GM21515 (cell line): ENCODE data around the gene B4GALT5.

ENCODE experiments used
- ATAC-seq: cut with Tn5 transposase; IDR thresholded peaks from one replicate; pipeline ENCODE4 v1.9.1; 2021; ENCODE audit not compliant: unreplicated experiment

Gene B4GALT5

DNA sequence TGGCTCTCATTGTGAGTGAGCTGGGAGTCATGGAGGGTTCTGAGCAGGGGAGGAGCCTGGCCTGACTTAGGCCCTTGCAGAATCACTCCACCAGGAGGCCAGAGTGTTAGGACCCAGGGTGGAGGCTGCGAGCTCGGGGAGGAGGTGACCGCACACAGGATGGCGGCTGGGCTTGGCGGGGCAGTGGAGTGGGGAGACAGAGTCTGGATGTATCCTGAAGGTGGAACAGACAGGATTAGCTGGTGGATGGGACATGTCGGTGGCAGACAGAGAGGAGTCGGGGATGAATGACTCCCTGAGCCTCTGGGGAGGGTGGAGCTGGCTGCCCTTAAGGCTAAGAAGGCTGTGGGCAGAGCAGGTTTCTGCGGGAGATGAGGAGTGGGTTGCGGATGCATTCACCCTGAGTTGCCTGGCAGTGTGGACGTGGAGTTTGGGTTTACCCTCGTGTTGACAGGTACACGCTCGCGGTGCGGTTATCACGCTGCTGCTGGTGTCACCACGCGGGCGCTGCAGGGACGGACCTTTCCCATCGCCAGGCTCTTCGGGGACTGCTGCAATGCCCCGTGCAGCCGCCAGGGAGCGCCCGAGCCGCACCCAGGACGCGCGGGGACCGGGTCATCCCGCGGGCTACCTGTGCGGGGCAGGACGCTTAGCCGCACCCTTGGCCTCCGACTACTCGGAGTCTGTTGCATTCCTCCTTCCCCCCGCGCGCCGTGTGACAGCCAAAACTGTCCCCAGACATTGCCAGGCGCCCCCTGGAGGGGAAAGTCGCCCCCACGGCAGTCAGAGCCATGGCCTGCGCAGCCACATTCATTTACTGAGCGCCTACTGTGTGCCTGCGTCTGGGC is 102.8 kb downstream of the B4GALT5 start:
- ATAC-seq, result peak; percentile 65

DNA sequence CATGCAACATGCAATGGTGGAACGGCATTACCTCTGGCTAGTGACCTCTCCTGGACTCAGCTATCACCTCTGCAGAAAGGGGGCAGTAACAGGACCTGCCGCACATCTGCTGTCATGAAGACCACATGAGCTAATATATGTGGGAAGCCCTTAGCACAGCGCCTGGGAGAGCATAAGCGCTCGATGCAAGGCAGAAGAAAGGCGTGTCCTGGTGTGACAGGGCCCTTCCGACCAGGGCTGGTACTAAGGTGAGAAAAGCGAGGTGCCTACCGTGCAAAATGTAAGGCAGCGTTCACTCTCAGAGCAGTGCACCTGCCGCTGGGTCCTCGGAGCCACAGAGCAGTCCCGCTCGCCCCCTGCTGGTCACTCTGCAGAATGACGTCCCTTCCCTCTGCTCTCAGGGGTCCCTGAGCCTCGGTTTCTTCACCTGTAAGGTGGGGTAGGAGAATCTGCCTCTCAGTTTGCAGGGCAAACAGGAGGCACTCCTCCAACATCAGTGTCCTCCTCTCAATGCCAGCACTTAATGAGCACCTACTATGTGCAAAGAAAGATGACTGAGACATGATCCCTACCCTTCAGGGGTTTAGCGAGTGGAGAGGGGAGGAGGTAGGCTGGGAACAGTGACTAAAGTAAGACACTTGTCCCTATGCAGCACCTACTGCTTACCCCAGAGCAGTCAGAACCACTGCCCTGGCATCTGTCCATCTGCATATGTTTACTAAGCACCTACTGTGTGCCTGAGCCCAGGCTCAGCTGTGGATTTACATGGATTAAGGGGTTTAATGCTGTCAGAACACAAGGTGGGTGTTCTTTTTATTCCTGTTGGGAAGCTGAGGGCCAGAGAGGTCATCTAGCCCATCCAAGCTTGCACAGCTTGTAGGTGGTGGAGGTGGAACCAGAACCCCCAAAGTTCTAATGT is 104.7 kb downstream of the B4GALT5 start:
- peak; percentile 49 for ATAC-seq

DNA sequence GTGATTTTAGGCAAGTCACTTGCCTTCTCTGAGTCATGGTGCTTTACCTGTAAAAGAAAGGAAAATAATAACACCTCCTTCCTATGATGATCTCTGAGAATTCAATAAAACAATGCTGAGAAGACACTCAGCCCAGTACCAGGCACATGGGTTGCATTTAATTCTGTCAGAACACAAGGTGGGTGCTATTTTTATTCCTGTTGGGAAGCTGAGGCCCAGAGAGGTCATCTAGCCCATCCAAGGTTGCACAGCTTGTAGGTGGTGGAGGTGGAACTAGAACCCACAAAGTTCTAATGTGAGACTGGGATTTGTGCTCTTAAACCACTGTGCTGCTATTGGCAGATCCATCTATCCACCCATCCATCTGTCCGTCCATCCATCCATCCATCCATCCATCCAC is 106.1 kb downstream of the B4GALT5 start:
- no peak for ATAC-seq

DNA sequence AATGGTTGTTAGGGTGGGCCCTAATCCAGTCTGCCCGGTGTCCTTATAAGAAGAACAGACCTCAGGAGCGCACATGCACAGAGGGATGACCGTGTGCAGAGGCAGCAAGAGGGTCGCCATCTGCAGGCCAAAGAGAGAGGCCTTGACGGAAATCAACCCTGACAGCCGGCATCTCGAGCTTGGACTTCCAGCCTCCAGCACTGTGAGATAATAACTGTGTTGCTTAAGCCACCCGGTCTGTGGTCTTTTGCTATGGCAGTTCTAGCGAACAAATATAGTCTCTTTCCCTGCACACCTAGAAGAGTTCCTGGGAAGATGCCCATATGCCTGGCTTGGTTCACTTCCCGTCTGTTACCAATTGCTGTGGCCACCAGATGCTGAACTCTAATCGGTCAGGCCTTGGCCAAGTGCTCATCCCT is 110.5 kb downstream of the B4GALT5 start:
- no peak for ATAC-seq

DNA sequence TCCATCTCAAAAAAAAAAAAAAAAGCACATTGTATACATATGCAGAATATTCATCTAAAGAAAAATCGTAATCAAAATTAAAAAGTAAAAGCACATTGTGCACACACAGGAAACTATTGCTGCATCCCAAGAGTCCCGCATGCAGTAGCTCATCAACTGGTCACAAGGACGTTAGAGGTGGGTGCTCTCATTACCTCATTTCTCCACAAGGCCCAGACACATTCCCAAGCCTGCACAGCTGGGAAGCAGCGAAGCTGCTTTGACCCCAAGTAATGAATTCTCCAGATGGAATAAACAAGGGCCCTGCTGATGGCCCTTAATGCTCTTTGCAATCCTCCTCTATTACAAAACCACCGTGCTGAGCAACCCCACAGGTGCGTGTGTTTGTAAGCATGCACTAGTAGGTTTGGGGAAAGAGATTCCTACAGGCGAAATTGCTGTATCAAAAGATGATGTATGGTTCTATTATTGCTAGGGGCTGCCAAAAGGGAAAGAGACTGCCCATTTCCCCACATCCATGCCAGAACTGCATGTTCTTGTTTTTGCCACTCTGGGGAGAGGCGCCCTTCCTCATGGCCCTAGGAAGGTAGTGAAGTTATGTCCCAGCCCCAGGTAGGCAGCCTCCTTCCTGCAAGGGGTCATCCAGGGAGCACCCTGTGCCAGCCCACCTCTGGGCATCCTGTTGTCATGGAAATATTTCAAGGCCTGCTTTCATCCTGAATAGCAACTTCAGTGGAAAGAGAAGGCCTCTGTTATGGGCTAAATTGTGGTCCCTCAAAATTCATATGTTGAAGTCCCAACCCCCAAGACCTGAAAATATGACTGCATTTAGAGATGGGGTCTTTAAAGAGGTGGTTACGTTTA is 111.1 kb downstream of the B4GALT5 start:
- ATAC-seq, result no peak

DNA sequence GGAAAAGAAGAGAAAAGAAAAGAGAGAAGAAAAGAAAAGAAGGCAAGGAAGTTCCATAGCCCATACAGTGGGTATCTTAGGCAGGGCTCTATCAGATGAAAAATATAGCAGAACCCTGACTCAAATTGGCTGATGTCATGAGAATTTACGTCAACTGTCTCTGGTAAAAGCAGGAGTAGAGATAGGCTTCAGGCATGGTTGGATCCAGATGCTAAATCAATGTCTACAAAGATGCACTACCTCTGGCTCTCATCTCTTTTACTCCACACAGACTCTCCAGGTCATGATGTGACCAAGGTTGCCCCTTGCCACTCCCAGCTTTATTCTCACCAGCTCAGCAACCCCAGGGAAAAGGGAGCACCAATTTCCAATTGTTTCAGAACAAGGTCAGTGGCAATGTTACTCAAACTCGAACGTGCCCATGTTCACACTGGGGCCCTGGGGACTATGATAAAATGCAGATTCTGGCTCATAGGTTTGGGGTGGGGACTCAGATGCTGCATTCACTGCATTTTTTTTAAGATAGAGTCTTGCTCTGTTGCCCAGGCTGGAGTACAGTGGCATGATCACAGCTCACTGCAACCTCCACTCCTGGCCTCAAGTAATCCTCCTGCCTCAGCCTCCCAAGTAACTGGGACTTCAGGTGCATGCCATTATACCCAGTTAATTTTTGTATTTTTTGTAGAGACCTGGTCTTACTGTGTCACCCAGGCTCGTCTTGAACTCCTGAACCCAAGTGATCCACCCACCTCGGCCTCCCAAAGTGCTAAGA is 112.3 kb downstream of the B4GALT5 start:
- no peak for ATAC-seq

DNA sequence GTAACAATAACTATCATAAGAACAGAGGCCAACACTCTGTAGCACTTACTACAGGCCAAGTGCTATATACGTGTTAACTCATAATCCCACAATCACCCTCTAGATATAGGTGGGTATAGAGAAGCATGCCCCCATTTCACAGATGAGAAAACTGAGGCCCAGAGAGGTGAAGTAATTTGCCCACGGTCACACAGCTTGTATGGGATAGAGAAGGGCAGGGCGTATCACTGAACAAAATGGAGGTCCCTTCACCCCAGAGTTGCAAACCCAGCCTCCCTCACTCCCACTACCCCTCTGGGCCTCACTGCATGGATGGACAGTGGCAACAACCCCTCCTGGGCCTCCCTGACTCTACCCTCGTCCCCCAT is 113.9 kb downstream of the B4GALT5 start:
- no peak for ATAC-seq

DNA sequence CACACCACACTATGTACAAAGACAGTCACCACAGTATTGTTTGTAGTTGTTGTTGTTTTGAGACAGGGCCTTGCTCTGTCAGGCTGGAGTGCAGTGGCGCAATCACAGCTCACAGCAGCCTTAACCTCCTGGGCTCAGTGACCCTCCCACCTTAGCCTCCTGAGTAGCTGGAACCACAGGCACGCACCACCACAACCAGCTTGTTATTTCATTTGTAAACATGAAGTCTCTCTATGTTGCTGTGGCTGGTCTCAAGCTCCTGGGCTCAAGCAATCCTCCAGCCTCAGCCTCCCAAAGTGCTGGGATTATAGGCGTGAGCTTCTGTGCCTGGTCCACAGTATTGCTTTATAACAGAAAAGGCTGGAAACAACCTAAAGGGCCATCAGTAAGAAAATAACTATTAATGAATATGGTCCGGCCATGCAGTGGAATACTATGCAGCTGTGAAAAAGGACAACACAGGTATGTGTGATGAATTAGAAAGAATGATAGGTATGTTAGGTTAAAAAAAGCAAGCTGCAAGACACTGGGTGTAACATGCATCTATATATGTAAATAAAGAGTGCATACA is 115.8 kb downstream of the B4GALT5 start:
- no peak for ATAC-seq

DNA sequence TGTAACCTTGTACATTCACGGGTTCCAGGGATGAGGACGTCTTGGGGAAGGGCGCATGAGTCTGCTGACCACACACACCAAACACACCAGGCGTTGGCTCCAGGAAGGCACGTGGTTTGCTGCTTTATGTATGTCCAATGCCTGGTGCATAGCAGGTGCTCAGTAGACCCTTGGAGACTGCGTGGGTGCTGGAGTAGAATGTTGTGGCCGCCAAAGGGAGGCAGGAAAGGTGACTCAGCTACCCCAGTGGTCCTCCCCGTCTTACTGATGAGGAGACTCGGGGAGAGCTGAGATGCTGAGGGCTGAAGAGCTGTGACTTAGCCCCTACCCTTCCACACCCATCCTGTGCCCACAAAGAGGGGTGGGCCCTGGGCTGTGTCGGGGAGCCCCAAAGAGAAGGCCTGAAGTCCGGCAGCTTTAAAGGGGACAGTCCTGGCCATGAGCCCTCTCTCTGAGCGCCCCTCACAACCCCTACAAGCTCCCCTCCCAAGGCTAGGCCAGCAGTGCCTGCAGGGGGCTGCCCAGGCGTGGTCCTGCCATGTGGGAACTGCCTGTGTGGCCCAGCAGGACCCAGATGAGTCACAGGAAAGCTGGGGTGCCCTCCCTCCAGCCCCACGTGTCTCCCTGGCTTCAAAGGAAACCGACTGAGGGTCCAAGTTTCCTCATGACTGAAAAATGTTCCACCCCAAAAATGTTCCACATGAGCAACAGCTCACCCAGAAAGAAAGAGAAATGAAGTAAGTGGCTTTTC is 117.7 kb downstream of the B4GALT5 start:
- no peak for ATAC-seq

DNA sequence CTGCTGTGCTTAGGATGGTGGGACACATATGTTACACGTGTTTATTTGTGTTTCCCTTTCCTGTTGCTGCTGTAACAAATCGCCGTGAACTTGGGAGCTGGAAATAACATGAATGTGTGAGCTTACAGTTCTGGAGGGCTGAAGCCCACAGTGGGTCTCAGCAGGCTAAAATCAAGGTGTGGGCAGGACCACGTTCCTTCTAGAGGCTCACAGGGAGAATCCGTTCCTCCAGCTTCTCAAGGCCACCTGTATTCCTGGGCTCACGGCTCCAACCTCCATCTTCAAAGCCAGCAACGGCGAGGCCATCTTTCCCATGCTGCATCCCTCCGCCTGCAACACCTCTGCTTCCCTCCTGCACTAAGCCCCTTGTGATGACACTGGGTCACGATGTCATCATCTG is 118.3 kb downstream of the B4GALT5 start:
- ATAC-seq, result no peak

DNA sequence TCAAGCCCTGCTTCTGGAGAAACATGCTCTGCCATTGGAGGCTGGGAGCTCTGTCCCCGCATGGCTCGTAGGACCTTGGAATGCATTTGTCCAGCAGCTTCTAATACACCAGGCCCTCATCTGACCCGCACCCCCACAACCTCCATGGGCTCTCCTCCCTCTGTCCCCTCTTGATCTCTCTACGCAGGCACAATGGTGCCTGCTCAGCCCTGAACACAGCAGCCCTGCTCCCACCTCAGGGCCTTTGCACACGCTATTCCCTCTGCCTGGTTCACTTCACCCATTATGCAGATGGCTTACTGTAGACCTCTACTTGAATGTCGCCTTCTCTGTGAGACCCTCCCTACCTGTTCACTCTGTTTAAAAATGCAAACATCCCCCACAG is 118.8 kb downstream of the B4GALT5 start:
- no peak for ATAC-seq

DNA sequence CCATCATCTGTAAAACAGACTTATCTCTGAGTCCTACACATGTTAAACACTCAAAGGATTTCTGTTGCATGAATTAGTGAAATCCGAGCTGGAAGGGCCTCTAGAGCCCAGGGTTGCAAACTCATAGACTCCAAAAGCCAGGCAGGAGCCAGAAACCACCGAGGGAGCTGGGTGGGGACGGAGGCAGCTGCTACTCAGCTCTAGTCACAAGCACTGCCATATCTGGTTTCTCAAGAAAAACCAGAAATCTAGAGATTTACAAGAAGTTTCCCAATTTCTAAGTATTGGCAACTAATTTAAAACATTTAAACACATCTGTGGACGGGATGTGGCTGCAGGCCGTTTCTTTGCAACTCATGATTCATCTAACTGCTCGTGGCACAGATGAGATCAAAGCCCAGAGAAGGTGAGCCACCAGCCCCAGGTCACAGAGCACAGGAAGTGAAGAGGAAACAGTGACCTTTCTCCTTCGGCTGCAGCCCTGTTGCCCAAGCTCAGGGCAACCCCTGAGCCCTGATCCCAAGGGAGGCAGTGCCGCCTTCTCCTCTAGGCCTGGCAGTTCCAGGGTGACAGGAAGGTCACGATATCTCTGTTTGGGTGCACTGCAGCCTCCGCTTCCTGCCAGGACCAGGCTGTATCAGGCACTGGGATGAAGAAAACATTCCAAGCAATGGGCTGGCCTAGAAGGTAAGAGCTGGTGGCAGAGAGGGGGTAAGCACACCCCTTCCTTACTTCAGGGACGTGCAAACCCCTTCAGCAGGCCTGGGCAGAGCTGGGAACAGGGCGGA is 119.3 kb downstream of the B4GALT5 start:
- no peak for ATAC-seq

DNA sequence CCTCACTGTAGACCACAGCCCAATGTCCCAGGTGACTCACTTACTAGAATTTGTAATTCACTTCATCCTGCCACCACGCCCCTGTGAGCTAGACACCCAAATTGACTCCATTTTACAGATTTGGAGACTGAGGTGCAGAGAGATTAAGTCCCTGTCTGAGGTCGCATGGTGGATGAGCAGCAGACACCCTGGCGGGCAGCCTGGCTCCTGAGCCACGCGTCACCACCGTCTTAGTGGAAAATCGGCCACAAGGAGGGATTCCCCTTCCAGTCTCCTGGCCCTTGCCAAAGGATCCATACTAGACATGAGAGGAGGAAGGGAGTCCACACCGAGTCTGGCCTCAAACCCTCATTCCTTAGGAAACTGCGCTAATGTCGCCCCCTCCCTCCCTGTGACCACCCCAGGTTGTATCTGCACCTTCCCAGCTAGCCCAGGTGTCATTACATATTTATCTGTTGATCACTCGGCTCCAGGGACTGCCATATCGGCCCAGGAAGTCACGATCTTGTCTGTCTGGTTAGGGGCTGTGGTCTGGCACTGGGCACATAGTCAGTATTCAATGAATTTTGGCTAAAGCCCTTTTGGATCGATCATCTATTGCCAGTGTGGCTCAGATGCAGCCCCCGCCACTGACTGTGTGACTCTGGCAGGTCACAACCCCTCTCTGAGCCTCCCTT is 120.1 kb downstream of the B4GALT5 start:
- no peak for ATAC-seq

DNA sequence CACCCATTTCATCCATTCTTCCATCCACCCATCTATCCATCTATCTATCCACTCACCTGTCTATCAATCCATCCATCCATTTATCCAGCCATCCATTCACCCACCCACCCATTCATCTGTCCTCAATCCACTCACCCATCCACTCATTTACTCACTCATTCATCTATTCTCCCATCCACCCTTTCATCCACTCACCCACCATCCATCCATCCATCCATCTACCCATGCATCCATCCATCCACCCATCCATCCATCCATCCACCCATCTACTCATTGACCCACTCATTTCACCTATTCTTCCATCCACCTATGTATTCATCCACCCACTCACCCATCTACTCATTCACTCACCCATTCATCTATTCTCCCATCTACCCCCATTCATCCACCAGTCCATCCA is 121.6 kb downstream of the B4GALT5 start:
- no peak for ATAC-seq

DNA sequence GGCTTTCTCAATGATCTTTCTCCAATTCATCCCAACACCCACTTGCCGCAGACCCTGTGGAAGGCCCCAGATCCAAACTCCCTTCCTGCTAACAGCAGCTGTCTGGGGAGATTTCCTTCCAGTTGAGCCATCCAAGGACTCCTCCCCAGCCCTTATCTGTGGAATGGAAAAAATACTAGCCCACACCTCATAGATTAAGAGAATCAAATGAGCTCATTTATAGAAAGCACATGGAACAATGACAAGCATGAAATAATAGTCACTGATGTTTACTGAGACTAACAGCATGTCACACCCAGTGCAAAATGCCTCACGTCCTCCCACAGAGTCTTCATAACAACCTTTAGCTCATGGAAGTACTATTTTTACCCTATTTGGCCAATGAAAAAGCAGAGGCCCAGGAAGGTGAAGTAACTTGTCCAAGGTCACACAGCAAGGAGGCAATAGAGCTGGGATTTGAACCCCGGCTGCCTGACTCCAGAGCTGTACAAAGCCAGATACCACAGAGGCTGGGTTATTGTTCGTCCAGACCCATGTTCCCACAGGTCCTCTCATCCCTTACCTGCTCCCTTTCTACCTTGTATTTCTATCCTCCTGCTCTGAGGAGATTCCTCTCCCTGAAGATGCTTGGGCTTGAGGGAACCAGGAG is 122.3 kb downstream of the B4GALT5 start:
- ATAC-seq, result no peak

DNA sequence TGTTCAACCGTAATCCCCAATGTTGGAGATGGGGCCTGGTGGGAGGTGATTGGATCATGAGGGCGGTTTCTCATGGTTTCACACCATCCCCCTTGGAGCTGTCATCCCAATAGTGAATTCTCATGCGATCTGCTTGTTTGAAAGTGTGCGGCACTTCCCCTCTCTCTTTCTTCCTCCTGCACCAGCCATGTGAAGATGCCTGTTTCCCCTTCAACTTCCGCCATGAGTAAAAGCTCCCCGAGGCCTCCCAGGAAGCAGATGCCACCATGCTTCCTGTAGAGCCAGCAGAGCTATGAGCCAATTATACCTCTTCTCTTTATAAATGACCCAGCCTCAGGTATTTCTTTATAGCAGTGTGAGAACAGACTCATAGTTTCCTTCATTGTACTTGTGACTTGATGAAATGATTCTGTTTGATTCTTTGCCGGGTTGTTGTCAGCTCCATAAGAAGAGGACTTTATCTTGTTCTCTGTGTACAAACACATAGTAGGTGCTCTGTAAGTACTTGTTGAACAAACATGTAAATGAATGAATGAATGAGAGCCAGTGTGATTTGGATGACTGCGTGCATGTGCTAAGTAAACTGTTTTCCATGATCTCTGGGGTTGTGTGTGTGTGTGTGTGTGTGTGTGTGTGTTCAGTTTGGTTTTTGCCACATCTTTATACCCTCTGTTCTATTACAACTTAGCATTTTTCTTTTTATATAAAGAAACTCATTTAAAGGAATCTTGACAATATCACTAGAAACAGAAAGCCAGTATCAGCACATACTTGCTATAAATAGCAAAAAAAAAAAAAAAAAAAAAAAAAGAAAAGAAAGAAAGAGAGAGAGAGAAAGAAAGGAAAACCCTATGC is 123.3 kb downstream of the B4GALT5 start:
- ATAC-seq, result no peak

DNA sequence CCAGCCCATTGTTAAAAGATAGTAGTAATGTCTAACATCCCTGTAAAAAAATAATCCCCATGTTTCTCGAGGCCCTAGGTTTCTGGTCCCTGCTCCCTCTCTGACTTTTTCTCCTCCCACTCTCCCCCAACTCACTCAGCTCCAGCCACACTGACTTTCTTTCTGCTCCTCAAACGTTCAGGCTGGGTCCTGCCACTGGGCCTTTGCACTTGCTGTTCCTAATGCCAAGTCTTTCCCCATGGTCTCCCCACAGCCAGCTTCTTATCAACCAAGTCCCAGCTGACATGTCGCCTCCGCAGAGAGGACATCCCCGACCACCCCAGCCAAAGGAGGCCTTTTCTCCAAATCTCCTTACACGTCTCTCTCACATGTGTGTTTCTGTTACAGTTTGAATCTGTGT is 123.9 kb downstream of the B4GALT5 start:
- no peak for ATAC-seq
